ENCODE results near the gene GBX2.

DNA sequence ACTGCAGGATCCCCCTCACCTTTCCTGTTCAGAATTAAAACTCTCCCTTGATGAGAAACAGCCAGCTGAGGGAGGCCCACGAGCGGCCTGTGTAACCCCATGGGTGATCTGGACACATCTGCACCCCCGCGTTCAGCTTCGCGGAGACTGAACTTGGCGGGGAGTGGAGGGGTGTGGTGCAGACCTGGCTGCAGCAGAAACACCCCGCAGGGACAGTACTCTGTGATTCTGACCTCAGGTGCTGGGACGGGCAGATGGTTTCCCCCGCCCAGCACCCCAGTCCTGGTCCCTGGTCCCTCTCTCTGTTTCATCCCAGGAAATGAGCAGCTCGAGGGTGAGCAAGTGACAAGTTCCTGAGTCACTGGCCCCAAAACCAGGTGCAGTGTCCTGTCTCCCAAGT lies 41.2 kb downstream of the GBX2 start:
- TF ChIP-seq, protein P1, sequence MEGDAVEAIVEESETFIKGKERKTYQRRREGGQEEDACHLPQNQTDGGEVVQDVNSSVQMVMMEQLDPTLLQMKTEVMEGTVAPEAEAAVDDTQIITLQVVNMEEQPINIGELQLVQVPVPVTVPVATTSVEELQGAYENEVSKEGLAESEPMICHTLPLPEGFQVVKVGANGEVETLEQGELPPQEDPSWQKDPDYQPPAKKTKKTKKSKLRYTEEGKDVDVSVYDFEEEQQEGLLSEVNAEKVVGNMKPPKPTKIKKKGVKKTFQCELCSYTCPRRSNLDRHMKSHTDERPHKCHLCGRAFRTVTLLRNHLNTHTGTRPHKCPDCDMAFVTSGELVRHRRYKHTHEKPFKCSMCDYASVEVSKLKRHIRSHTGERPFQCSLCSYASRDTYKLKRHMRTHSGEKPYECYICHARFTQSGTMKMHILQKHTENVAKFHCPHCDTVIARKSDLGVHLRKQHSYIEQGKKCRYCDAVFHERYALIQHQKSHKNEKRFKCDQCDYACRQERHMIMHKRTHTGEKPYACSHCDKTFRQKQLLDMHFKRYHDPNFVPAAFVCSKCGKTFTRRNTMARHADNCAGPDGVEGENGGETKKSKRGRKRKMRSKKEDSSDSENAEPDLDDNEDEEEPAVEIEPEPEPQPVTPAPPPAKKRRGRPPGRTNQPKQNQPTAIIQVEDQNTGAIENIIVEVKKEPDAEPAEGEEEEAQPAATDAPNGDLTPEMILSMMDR (IDR thresholded peaks at IDR 0.05) = no peak
- TF ChIP-seq POLR2A (IDR thresholded peaks at IDR 0.05) = no peak
